SKM-1 (cell line): ENCODE measurements around the gene PIPOX.

Experiments used
- DNase-seq: peaks from one replicate; lab custom pipeline; 2025; ENCODE audit not compliant: unreplicated experiment; lab: John Stamatoyannopoulos, UW

The PIPOX gene

GRCh38 chr17:29094101-29094708 lies 51.3 kb downstream of the PIPOX start:
- no peak for DNase-seq

GRCh38 chr17:29095439-29095838 lies 52.5 kb downstream of the PIPOX start:
- no peak for DNase-seq

GRCh38 chr17:29096094-29096493 lies 53.2 kb downstream of the PIPOX start:
- DNase-seq = no peak

GRCh38 chr17:29099527-29099926 lies 56.6 kb downstream of the PIPOX start:
- DNase-seq = no peak

GRCh38 chr17:29100296-29100695 lies 57.4 kb downstream of the PIPOX start:
- DNase-seq = no peak

- no peak for DNase-seq
These were observed 59.1 kb downstream of the PIPOX start for GRCh38 chr17:29102046-29102445.

- no peak for DNase-seq
These were observed 59.8 kb downstream of the PIPOX start for GRCh38 chr17:29102741-29103181.

- no peak for DNase-seq
These were observed 60.4 kb downstream of the PIPOX start for GRCh38 chr17:29103341-29103740.
